ENCODE measurements around the gene CAMK1G. TPM values are rescaled to one million over a fixed set of nuclear protein-coding genes. Genes with fewer than 3 reads are reported as not detected.

CAMK1G gene
- polyA plus RNA-seq, 2 donors, result 0.01 TPM; not detected in 1

Other genes with a start within 250 kb of the CAMK1G start
- 10 to 100 TPM; 15.2 to 31.1 TPM for gene LAMB3, start 68.7 kb downstream of the CAMK1G start, polyA plus RNA-seq
- gene G0S2, start 91.7 kb downstream of the CAMK1G start, polyA plus RNA-seq, result 10 to 100 TPM in 1 of 2 donors, 1 to 10 TPM in 1; 5.1 to 10.5 TPM
- under 1 TPM; 0.24 to 0.41 TPM for gene HSD11B1, start 121.1 kb downstream of the CAMK1G start, polyA plus RNA-seq
- gene TRAF3IP3, start 172.3 kb downstream of the CAMK1G start, polyA plus RNA-seq, result 1 to 10 TPM; 2.5 to 2.9 TPM
- gene C1orf74, start 200.8 kb downstream of the CAMK1G start, polyA plus RNA-seq, result 1 to 10 TPM; 2.1 to 2.8 TPM
- gene IRF6, start 222.4 kb downstream of the CAMK1G start, polyA plus RNA-seq, result 10 to 100 TPM; 36.7 to 50.3 TPM
- 1 to 10 TPM; 1.3 to 2.4 TPM for gene UTP25, start 244.3 kb downstream of the CAMK1G start, polyA plus RNA-seq